Naive thymus-derived CD4-positive, alpha-beta T cell (primary cell): Measurements from ENCODE around the gene ADAMTS14. TPM values are rescaled to one million over a fixed set of nuclear protein-coding genes. Genes with fewer than 3 reads are reported as not detected.

Source experiments
- ATAC-seq: fragments of 150-1000 bp; cut with Tn5 transposase; 2 replicates; pipeline ENCODE4 v1.10.0; 2021; ENCODE audit warnings: mild to moderate bottlenecking, moderate library complexity
- CTCF ChIA-PET: fragments of 350-600 bp; sonication (Branson Sonifier 250); formaldehyde crosslinking; loops from one replicate; lab custom pipeline; 2021; ENCODE audit warnings: antibody characterized with exemption; lab: Charles Lee
- POLR2A ChIA-PET: fragments of 350-600 bp; sonication (Branson Sonifier 250); formaldehyde crosslinking; loops from one replicate; lab custom pipeline; 2021; ENCODE audit warnings: antibody characterized with exemption, inconsistent platforms; lab: Charles Lee
- DNase-seq, 9 donors: peaks; one replicate each; pipeline versions ENCODE4 v3.0.0 to v3.0.0-alpha.2; 2020 to 2022; ENCODE audit warnings: mixed read lengths in 1 of 9
- H3K27ac ChIP-seq: one replicate; pipeline ENCODE4 v1.7.0; 2013; ENCODE audit warnings: mild to moderate bottlenecking, low read depth, low read length, moderate library complexity
- H3K27me3 ChIP-seq, 2 donors: one replicate each; pipeline ENCODE4 v1.7.0; 2013; ENCODE audit warnings: low read length in 2 of 2, mild to moderate bottlenecking in 2 of 2, moderate library complexity in 2 of 2; ENCODE audit not compliant: control insufficient read depth in 2 of 2, insufficient read depth in 2 of 2
- H3K36me3 ChIP-seq, 3 experiments: 1 replicate in 2 of 3; 2 replicates in 1 of 3; pipeline ENCODE4 v1.7.0; 2013; ENCODE audit warnings: low read length in 3 of 3, mild to moderate bottlenecking in 3 of 3, moderate library complexity in 1 of 3; ENCODE audit not compliant: insufficient read depth in 3 of 3, control insufficient read depth in 2 of 3
- H3K4me1 ChIP-seq, 2 donors: one replicate each; pipeline ENCODE4 v1.7.0; 2013; ENCODE audit warnings: low read length in 2 of 2, mild to moderate bottlenecking in 2 of 2, moderate library complexity in 1 of 2; ENCODE audit not compliant: control insufficient read depth in 2 of 2, insufficient read depth in 2 of 2
- H3K4me3 ChIP-seq: 2 replicates; pipeline ENCODE4 v1.7.0; 2013; ENCODE audit warnings: mild to moderate bottlenecking, low read length
- H3K9me3 ChIP-seq, 3 experiments: 1 replicate in 2 of 3; 2 replicates in 1 of 3; pipeline ENCODE4 v1.7.0; 2013; ENCODE audit warnings: low read length in 3 of 3; ENCODE audit not compliant: control insufficient read depth in 2 of 3
- H3K27ac Mint-ChIP-seq, 9 donors: one replicate each; pipeline ENCODE4 v1.8.0; 2020 to 2022; ENCODE audit warnings: mixed read lengths in 9 of 9, mild to moderate bottlenecking in 8 of 9, moderate library complexity in 5 of 9, inconsistent platforms in 2 of 9
- H3K27me3 Mint-ChIP-seq, 5 donors: one replicate each; pipeline ENCODE4 v1.8.0; 2021 to 2022; ENCODE audit warnings: mixed read lengths in 5 of 5, mild to moderate bottlenecking in 1 of 5
- H3K36me3 Mint-ChIP-seq, 5 donors: one replicate each; pipeline ENCODE4 v1.8.0; 2020 to 2022; ENCODE audit warnings: mixed read lengths in 5 of 5, mild to moderate bottlenecking in 3 of 5, inconsistent platforms in 1 of 5
- H3K4me1 Mint-ChIP-seq, 7 donors: one replicate each; pipeline ENCODE4 v1.8.0; 2020 to 2022; ENCODE audit warnings: mixed read lengths in 7 of 7, mild to moderate bottlenecking in 3 of 7, inconsistent platforms in 1 of 7
- H3K4me3 Mint-ChIP-seq, 10 donors: one replicate each; pipeline ENCODE4 v1.8.0; 2020 to 2022; ENCODE audit warnings: mild to moderate bottlenecking in 10 of 10, mixed read lengths in 10 of 10, moderate library complexity in 6 of 10, inconsistent platforms in 2 of 10
- H3K9me3 Mint-ChIP-seq, 11 donors: one replicate each; pipeline ENCODE4 v1.8.0; 2020 to 2022; ENCODE audit warnings: mixed read lengths in 11 of 11, mild to moderate bottlenecking in 4 of 11, inconsistent platforms in 1 of 11, moderate library complexity in 1 of 11
- intact Hi-C, 2 donors: fragments of 100-400 bp; cut with micrococcal nuclease; formaldehyde crosslinking; loops; one replicate each; pipeline ENCODE4 v1.15.1; 2023
- polyA plus RNA-seq, 2 donors: library from polyadenylated mRNA; unstranded; fragments of 300-500 nt; fragmentation: Illumina TruSeq; gene quantifications; one replicate each; pipeline ENCODE4 v1.2.3, GENCODE V29; 2021
- total RNA-seq, 6 experiments: library from RNA in 5 of 6; stranded (reverse) in 5 of 6; gene quantifications; 1 replicate in 5 of 6; 2 replicates in 1 of 6; pipeline ENCODE4 v1.2.3 and lab custom pipeline; 2021 to 2026

The ADAMTS14 gene
- total and polyA plus RNA-seq, 7 experiments from 2014 or later = 0.08 to 0.10 TPM; not detected in 5

GRCh38 chr10:70711177-70711576 is 38.9 kb downstream of the ADAMTS14 start:
- no peaks in the 10 kb centered on the region for H3K36me3 Mint-ChIP-seq
- H3K4me3 ChIP-seq = no peak overlapping the region
- ATAC-seq = no peak
- no peak overlapping the region for H3K4me3 Mint-ChIP-seq
- no peak overlapping the region for H3K27ac Mint-ChIP-seq
- no peaks in the 10 kb centered on the region for H3K27me3 ChIP-seq
- no peaks in the 10 kb centered on the region for H3K9me3 ChIP-seq
- ChIA-PET POLR2A (no interaction called here), CTCF (no interaction called here)
- H3K9me3 Mint-ChIP-seq = no peaks in the 10 kb centered on the region
- intact Hi-C loops = no loop called here
- no peaks in the 10 kb centered on the region for H3K27me3 Mint-ChIP-seq
- H3K27ac ChIP-seq = no peak overlapping the region
- no peak for DNase-seq
- peaks cover 0 to 3% (median 0%) of the 10 kb centered on the region in 7 donors for H3K4me1 Mint-ChIP-seq
- H3K4me1 ChIP-seq = no peaks in the 10 kb centered on the region
- H3K36me3 ChIP-seq = no peaks in the 10 kb centered on the region

- no peak overlapping the region for H3K27ac Mint-ChIP-seq
- no peak overlapping the region for H3K4me3 Mint-ChIP-seq
- Histone ChIP-seq H3K4me1 (no peaks in the 10 kb centered on the region), H3K4me3 (no peak overlapping the region), H3K27me3 (no peaks in the 10 kb centered on the region), H3K9me3 (no peaks in the 10 kb centered on the region), H3K27ac (no peak overlapping the region), H3K36me3 (no peaks in the 10 kb centered on the region)
- H3K4me1 Mint-ChIP-seq = peaks cover 0 to 6% (median 0%) of the 10 kb centered on the region in 7 donors
- no peaks in the 10 kb centered on the region for H3K9me3 Mint-ChIP-seq
- ChIA-PET CTCF (no interaction called here), POLR2A (no interaction called here)
- no peaks in the 10 kb centered on the region for H3K36me3 Mint-ChIP-seq
- ATAC-seq (no peak), DNase-seq (no peak)
- H3K27me3 Mint-ChIP-seq = no peaks in the 10 kb centered on the region
- intact Hi-C loops = no loop called here
Observed at GRCh38 chr10:70711911-70712310, 39.6 kb downstream of the ADAMTS14 start.

- intact Hi-C loops = no loop called here
- Histone ChIP-seq H3K4me1 (no peaks in the 10 kb centered on the region), H3K36me3 (no peaks in the 10 kb centered on the region), H3K4me3 (no peak overlapping the region), H3K27ac (no peak overlapping the region), H3K9me3 (no peaks in the 10 kb centered on the region), H3K27me3 (no peaks in the 10 kb centered on the region)
- DNase-seq (no peak), ATAC-seq (no peak)
- POLR2A ChIA-PET = no interaction called here
- H3K27ac Mint-ChIP-seq = no peak overlapping the region
- H3K4me3 Mint-ChIP-seq = no peak overlapping the region
- no peaks in the 10 kb centered on the region for H3K36me3 Mint-ChIP-seq
- peaks cover 0 to 6% (median 0%) of the 10 kb centered on the region in 7 donors for H3K4me1 Mint-ChIP-seq
- no peaks in the 10 kb centered on the region for H3K9me3 Mint-ChIP-seq
- H3K27me3 Mint-ChIP-seq = no peaks in the 10 kb centered on the region
- CTCF ChIA-PET = no interaction called here
Observed at GRCh38 chr10:70714245-70714644, 41.9 kb downstream of the ADAMTS14 start.

- Histone ChIP-seq H3K4me1 (no peaks in the 10 kb centered on the region), H3K9me3 (no peaks in the 10 kb centered on the region), H3K36me3 (no peaks in the 10 kb centered on the region), H3K4me3 (no peak overlapping the region), H3K27me3 (no peaks in the 10 kb centered on the region), H3K27ac (no peak overlapping the region)
- H3K4me3 Mint-ChIP-seq = no peak overlapping the region
- ChIA-PET CTCF (no interaction called here), POLR2A (no interaction called here)
- H3K4me1 Mint-ChIP-seq = peaks cover 0 to 6% (median 0%) of the 10 kb centered on the region in 7 donors
- no peak overlapping the region for H3K27ac Mint-ChIP-seq
- no peak for DNase-seq
- no peak for ATAC-seq
- no peaks in the 10 kb centered on the region for H3K9me3 Mint-ChIP-seq
- H3K27me3 Mint-ChIP-seq = no peaks in the 10 kb centered on the region
- intact Hi-C loops = no loop called here
- H3K36me3 Mint-ChIP-seq = no peaks in the 10 kb centered on the region
Observed at GRCh38 chr10:70714951-70715350, 42.6 kb downstream of the ADAMTS14 start.

GRCh38 chr10:70715853-70716795 is 43.8 kb downstream of the ADAMTS14 start:
- no peaks in the 10 kb centered on the region for H3K27me3 ChIP-seq
- H3K4me1 ChIP-seq = no peaks in the 10 kb centered on the region
- peaks cover 0 to 6% (median 0%) of the 10 kb centered on the region in 7 donors for H3K4me1 Mint-ChIP-seq
- H3K27me3 Mint-ChIP-seq = no peaks in the 10 kb centered on the region
- no peak overlapping the region for H3K27ac Mint-ChIP-seq
- no peaks in the 10 kb centered on the region for H3K36me3 Mint-ChIP-seq
- H3K4me3 Mint-ChIP-seq = no peak overlapping the region
- no peak overlapping the region for H3K4me3 ChIP-seq
- ATAC-seq (peak; percentile 55), DNase-seq (no peak)
- H3K36me3 ChIP-seq = no peaks in the 10 kb centered on the region
- no peak overlapping the region for H3K27ac ChIP-seq
- no peaks in the 10 kb centered on the region for H3K9me3 Mint-ChIP-seq
- CTCF ChIA-PET = no interaction called here
- intact Hi-C loops = no loop called here
- no peaks in the 10 kb centered on the region for H3K9me3 ChIP-seq
- POLR2A ChIA-PET = no interaction called here

GRCh38 chr10:70722820-70723424 is 50.6 kb downstream of the ADAMTS14 start:
- H3K27me3 Mint-ChIP-seq = peaks cover 0 to 3% (median 0%) of the 10 kb centered on the region in 5 donors
- no peak overlapping the region for H3K27ac ChIP-seq
- H3K36me3 ChIP-seq = no peaks in the 10 kb centered on the region
- H3K9me3 ChIP-seq = no peaks in the 10 kb centered on the region
- DNase-seq = no peak
- peaks cover 0 to 1% (median 0%) of the 10 kb centered on the region in 7 donors for H3K4me1 Mint-ChIP-seq
- H3K4me1 ChIP-seq = no peaks in the 10 kb centered on the region
- POLR2A ChIA-PET = no interaction called here
- no peak for ATAC-seq
- no peak overlapping the region for H3K27ac Mint-ChIP-seq
- H3K4me3 Mint-ChIP-seq = no peak overlapping the region
- CTCF ChIA-PET = no interaction called here
- H3K27me3 ChIP-seq = no peaks in the 10 kb centered on the region
- no peaks in the 10 kb centered on the region for H3K36me3 Mint-ChIP-seq
- intact Hi-C loops = no loop called here
- no peak overlapping the region for H3K4me3 ChIP-seq
- no peaks in the 10 kb centered on the region for H3K9me3 Mint-ChIP-seq
